ENCODE results near the gene LMOD1.

LMOD1 gene

GRCh38 chr1:201925301-201925567 lies 21.1 kb downstream of the LMOD1 start:
- no peaks in the 10 kb centered on the region for H3K79me1 ChIP-seq (ENCODE audit: low read depth, low read length)
- no peak overlapping the region for H3K4ac ChIP-seq (ENCODE audit: low read length)
- H2BK5ac ChIP-seq (ENCODE audit: low read length): no peak overlapping the region
- no peak for DNase-seq (ENCODE audit: low spot score)
- no peak overlapping the region for H3K9ac ChIP-seq (ENCODE audit: low read depth, low read length, poor library complexity)
- no peak overlapping the region for H3K27ac ChIP-seq (replicated peaks; ENCODE audit: low read length)
- peaks cover 0 to 15% (median 1%) of the 10 kb centered on the region in 3 experiments for H3K27me3 ChIP-seq (ENCODE audit: control insufficient read depth in 3 of 3, insufficient read depth in 3 of 3, low read depth in 1 of 3, low read length in 3 of 3)
- no peaks in the 10 kb centered on the region for H3K9me3 ChIP-seq (replicated peaks in 1 of 2; ENCODE audit: control insufficient read depth in 2 of 2, insufficient read depth in 1 of 2, low read depth in 1 of 2, low read length in 2 of 2)
- H4K91ac ChIP-seq (ENCODE audit: low read depth, low read length, poor library complexity): no peak overlapping the region
- no peaks in the 10 kb centered on the region for H3K36me3 ChIP-seq (replicated peaks in 1 of 2; ENCODE audit: control insufficient read depth in 2 of 2, insufficient read depth in 2 of 2, low read length in 2 of 2)
- H3K18ac ChIP-seq (ENCODE audit: low read length): no peak overlapping the region
- H3K14ac ChIP-seq (ENCODE audit: low read length): no peak overlapping the region
- no peak overlapping the region for H2BK15ac ChIP-seq (ENCODE audit: low read length)
- H4K8ac ChIP-seq (ENCODE audit: low read depth, low read length): no peak overlapping the region
- no CpG with 5 or more reads among the region's 2 CpGs for whole genome bisulfite sequencing, 2 donors (ENCODE audit: extremely low coverage in 2 of 2, insufficient read length in 2 of 2, insufficient replicate concordance in 1 of 2)
- no peak overlapping the region for H2AFZ ChIP-seq (ENCODE audit: low read length)
- H3K4me3 ChIP-seq (ENCODE audit: low read length in 2 of 2): no peak overlapping the region
- H3K4me1 ChIP-seq (ENCODE audit: control insufficient read depth in 2 of 2, insufficient read depth in 1 of 2, low read depth in 1 of 2, low read length in 2 of 2): no peaks in the 10 kb centered on the region
- H3K4me2 ChIP-seq (ENCODE audit: insufficient read depth, low read length, poor library complexity, severe bottlenecking): no peak overlapping the region
- no peak overlapping the region for H3K23ac ChIP-seq (ENCODE audit: low read depth, low read length, poor library complexity)
- no peak overlapping the region for H2BK12ac ChIP-seq (ENCODE audit: low read length)
- no peak overlapping the region for H2BK120ac ChIP-seq (ENCODE audit: low read depth, low read length)
- H2AK5ac ChIP-seq (ENCODE audit: low read depth, low read length): no peak overlapping the region

GRCh38 chr1:201921952-201922558 lies 24.3 kb downstream of the LMOD1 start:
- no peak for DNase-seq (ENCODE audit: low spot score)
- H3K27me3 ChIP-seq (ENCODE audit: control insufficient read depth in 3 of 3, insufficient read depth in 3 of 3, low read depth in 1 of 3, low read length in 3 of 3): peaks cover 0 to 22% (median 0%) of the 10 kb centered on the region in 3 experiments
- H2BK15ac ChIP-seq (ENCODE audit: low read length): no peak overlapping the region
- no CpG with 5 or more reads among the region's 3 CpGs for WGBS, 2 donors (ENCODE audit: extremely low coverage in 2 of 2, insufficient read length in 2 of 2, insufficient replicate concordance in 1 of 2)
- no peak overlapping the region for H3K18ac ChIP-seq (ENCODE audit: low read length)
- no peak overlapping the region for H3K27ac ChIP-seq (replicated peaks; ENCODE audit: low read length)
- H3K23ac ChIP-seq (ENCODE audit: low read depth, low read length, poor library complexity): no peak overlapping the region
- H2BK12ac ChIP-seq (ENCODE audit: low read length): no peak overlapping the region
- H3K36me3 ChIP-seq (replicated peaks in 1 of 2; ENCODE audit: control insufficient read depth in 2 of 2, insufficient read depth in 2 of 2, low read length in 2 of 2): no peaks in the 10 kb centered on the region
- H4K8ac ChIP-seq (ENCODE audit: low read depth, low read length): no peak overlapping the region
- no peaks in the 10 kb centered on the region for H3K4me1 ChIP-seq (ENCODE audit: control insufficient read depth in 2 of 2, insufficient read depth in 1 of 2, low read depth in 1 of 2, low read length in 2 of 2)
- H4K91ac ChIP-seq (ENCODE audit: low read depth, low read length, poor library complexity): no peak overlapping the region
- H2AK5ac ChIP-seq (ENCODE audit: low read depth, low read length): no peak overlapping the region
- no peak overlapping the region for H3K4me2 ChIP-seq (ENCODE audit: insufficient read depth, low read length, poor library complexity, severe bottlenecking)
- no peak overlapping the region for H2BK120ac ChIP-seq (ENCODE audit: low read depth, low read length)
- no peaks in the 10 kb centered on the region for H3K9me3 ChIP-seq (replicated peaks in 1 of 2; ENCODE audit: control insufficient read depth in 2 of 2, insufficient read depth in 1 of 2, low read depth in 1 of 2, low read length in 2 of 2)
- H3K4ac ChIP-seq (ENCODE audit: low read length): no peak overlapping the region
- H2BK5ac ChIP-seq (ENCODE audit: low read length): no peak overlapping the region
- no peaks in the 10 kb centered on the region for H3K79me1 ChIP-seq (ENCODE audit: low read depth, low read length)
- no peak overlapping the region for H3K9ac ChIP-seq (ENCODE audit: low read depth, low read length, poor library complexity)
- H3K14ac ChIP-seq (ENCODE audit: low read length): no peak overlapping the region
- no peak overlapping the region for H3K4me3 ChIP-seq (ENCODE audit: low read length in 2 of 2)
- no peak overlapping the region for H2AFZ ChIP-seq (ENCODE audit: low read length)

GRCh38 chr1:201918343-201918742 lies 28.0 kb downstream of the LMOD1 start:
- WGBS, 2 donors (ENCODE audit: extremely low coverage in 2 of 2, insufficient read length in 2 of 2, insufficient replicate concordance in 1 of 2): no CpG with 5 or more reads among the region's 5 CpGs
- Histone ChIP-seq H4K8ac (ENCODE audit: low read depth, low read length) (no peak overlapping the region), H2AK5ac (ENCODE audit: low read depth, low read length) (no peak overlapping the region), H3K27me3 (ENCODE audit: control insufficient read depth in 3 of 3, insufficient read depth in 3 of 3, low read depth in 1 of 3, low read length in 3 of 3) (peaks cover 0 to 41% (median 4%) of the 10 kb centered on the region in 3 experiments), H2BK12ac (ENCODE audit: low read length) (no peak overlapping the region), H4K91ac (ENCODE audit: low read depth, low read length, poor library complexity) (no peak overlapping the region), H3K23ac (ENCODE audit: low read depth, low read length, poor library complexity) (no peak overlapping the region), H3K4me2 (ENCODE audit: insufficient read depth, low read length, poor library complexity, severe bottlenecking) (no peak overlapping the region), H3K27ac (replicated peaks; ENCODE audit: low read length) (no peak overlapping the region), H3K79me1 (ENCODE audit: low read depth, low read length) (no peaks in the 10 kb centered on the region), H2BK5ac (ENCODE audit: low read length) (no peak overlapping the region), H3K9ac (ENCODE audit: low read depth, low read length, poor library complexity) (no peak overlapping the region), H3K4me3 (ENCODE audit: low read length in 2 of 2) (no peak overlapping the region), H3K4me1 (ENCODE audit: control insufficient read depth in 2 of 2, insufficient read depth in 1 of 2, low read depth in 1 of 2, low read length in 2 of 2) (no peaks in the 10 kb centered on the region), H3K14ac (ENCODE audit: low read length) (no peak overlapping the region), H2AFZ (ENCODE audit: low read length) (no peak overlapping the region), H3K9me3 (replicated peaks in 1 of 2; ENCODE audit: control insufficient read depth in 2 of 2, insufficient read depth in 1 of 2, low read depth in 1 of 2, low read length in 2 of 2) (no peaks in the 10 kb centered on the region), H3K18ac (ENCODE audit: low read length) (no peak overlapping the region), H2BK15ac (ENCODE audit: low read length) (peak overlapping the region; percentile 55), H3K4ac (ENCODE audit: low read length) (no peak overlapping the region), H3K36me3 (replicated peaks in 1 of 2; ENCODE audit: control insufficient read depth in 2 of 2, insufficient read depth in 2 of 2, low read length in 2 of 2) (no peaks in the 10 kb centered on the region), H2BK120ac (ENCODE audit: low read depth, low read length) (no peak overlapping the region)
- no peak for DNase-seq (ENCODE audit: low spot score)

- Histone ChIP-seq H3K4me2 (ENCODE audit: insufficient read depth, low read length, poor library complexity, severe bottlenecking) (no peak overlapping the region), H3K4me1 (ENCODE audit: control insufficient read depth in 2 of 2, insufficient read depth in 1 of 2, low read depth in 1 of 2, low read length in 2 of 2) (no peaks in the 10 kb centered on the region), H3K36me3 (replicated peaks in 1 of 2; ENCODE audit: control insufficient read depth in 2 of 2, insufficient read depth in 2 of 2, low read length in 2 of 2) (no peaks in the 10 kb centered on the region), H3K27ac (replicated peaks; ENCODE audit: low read length) (no peak overlapping the region), H3K79me1 (ENCODE audit: low read depth, low read length) (no peaks in the 10 kb centered on the region), H3K18ac (ENCODE audit: low read length) (peak overlapping the region; percentile 27), H3K27me3 (ENCODE audit: control insufficient read depth in 3 of 3, insufficient read depth in 3 of 3, low read depth in 1 of 3, low read length in 3 of 3) (peaks cover 0 to 41% (median 4%) of the 10 kb centered on the region in 3 experiments), H3K14ac (ENCODE audit: low read length) (peak overlapping the region; percentile 14), H4K91ac (ENCODE audit: low read depth, low read length, poor library complexity) (no peak overlapping the region), H2AFZ (ENCODE audit: low read length) (no peak overlapping the region), H2BK120ac (ENCODE audit: low read depth, low read length) (no peak overlapping the region), H2BK15ac (ENCODE audit: low read length) (no peak overlapping the region), H3K9me3 (replicated peaks in 1 of 2; ENCODE audit: control insufficient read depth in 2 of 2, insufficient read depth in 1 of 2, low read depth in 1 of 2, low read length in 2 of 2) (no peaks in the 10 kb centered on the region), H2AK5ac (ENCODE audit: low read depth, low read length) (no peak overlapping the region), H3K23ac (ENCODE audit: low read depth, low read length, poor library complexity) (no peak overlapping the region), H4K8ac (ENCODE audit: low read depth, low read length) (no peak overlapping the region), H3K9ac (ENCODE audit: low read depth, low read length, poor library complexity) (no peak overlapping the region), H3K4ac (ENCODE audit: low read length) (no peak overlapping the region), H3K4me3 (ENCODE audit: low read length in 2 of 2) (no peak overlapping the region), H2BK12ac (ENCODE audit: low read length) (no peak overlapping the region), H2BK5ac (ENCODE audit: low read length) (no peak overlapping the region)
- no CpG with 5 or more reads among the region's 7 CpGs for WGBS, 2 donors (ENCODE audit: extremely low coverage in 2 of 2, insufficient read length in 2 of 2, insufficient replicate concordance in 1 of 2)
- no peak for DNase-seq (ENCODE audit: low spot score)
Measured at GRCh38 chr1:201917362-201918033, 28.9 kb downstream of the LMOD1 start.
